SH-SY5Y (cell line): ENCODE data around the gene EPM2A.

Experiments
- GATA2 ChIP-seq: IDR thresholded peaks from 2 replicates; pipeline ENCODE4 v1.6.1; 2011; ENCODE audit warnings: mild to moderate bottlenecking, low read depth, low read length
- GATA3 ChIP-seq: IDR thresholded peaks from 2 replicates; pipeline ENCODE4 v1.6.1; 2011; ENCODE audit warnings: low read depth, mild to moderate bottlenecking, low read length, moderate library complexity

DNA sequence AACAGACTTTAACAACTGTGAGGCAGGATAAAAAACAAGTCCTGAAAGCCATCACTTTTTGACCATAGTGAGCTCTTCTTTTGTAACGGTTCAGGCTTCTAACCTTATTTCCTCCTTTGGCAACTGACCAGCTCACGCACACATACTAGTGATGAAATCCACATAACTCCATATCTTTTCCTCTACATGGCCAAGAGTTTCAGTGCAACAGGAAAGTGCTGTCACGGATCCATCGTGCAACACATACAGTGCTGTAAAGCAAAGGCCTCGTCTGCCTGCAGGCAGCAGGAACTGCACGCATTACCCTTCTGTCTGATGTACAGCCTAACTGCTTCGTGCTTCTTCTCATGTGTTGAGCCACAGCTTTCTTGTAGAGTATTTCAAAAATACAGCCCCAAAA lies 108.5 kb downstream of the EPM2A start:
- TF ChIP-seq GATA2 (no peak), GATA3 (no peak)
